Measurements from ENCODE around the gene CNRIP1.

Gene CNRIP1

DNA sequence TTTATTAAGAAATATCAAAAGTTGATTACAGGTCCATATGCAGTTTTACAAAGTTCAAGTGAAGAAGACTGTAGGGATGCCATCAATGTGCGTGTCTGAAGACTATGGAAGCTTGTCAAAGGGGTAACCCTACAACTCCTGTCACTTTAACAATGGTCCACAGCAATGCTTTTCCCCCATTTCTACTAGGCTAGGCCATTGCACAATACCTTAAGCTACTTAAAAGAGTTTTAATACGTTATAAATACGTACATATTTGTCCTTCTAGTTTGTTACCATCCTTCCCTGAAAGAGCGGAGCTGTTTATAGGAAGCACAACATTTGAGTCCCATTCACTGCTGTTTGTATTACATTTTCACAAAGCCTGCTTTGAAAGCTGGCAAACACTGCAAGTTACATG, 26.7 kb downstream of the CNRIP1 start:
- no peak for DNase-seq (ENCODE audit: low read depth in 4 of 4, low spot score in 1 of 4)

DNA sequence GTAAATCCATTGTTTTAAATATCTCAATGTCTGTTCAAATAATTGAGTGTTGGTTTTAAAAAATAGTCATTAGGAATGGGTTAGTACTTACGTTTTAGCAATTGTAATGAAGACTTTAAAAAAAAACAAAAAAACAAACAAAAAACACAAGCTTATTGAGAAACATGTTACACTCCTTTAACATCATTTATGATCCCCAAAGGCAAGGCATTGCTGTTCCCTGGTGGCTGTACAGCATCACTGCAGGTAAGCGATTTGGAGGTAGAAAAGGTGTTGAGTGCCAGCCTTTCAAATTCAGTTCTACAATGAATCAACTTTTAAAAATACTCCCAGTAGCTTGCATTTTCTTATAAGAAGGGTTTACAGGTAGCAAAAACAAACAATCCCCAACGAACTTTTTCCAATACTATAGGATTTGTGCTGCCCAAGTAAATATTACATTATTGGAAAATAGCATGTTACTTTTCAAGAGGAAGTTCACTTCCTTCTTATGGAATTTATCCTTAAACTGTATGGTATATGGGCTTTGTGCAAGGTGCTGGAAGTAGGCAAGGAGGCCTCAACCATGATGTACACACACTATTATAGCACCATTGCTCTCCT, 27.5 kb downstream of the CNRIP1 start:
- no peak for DNase-seq (ENCODE audit: low read depth in 4 of 4, low spot score in 1 of 4)

DNA sequence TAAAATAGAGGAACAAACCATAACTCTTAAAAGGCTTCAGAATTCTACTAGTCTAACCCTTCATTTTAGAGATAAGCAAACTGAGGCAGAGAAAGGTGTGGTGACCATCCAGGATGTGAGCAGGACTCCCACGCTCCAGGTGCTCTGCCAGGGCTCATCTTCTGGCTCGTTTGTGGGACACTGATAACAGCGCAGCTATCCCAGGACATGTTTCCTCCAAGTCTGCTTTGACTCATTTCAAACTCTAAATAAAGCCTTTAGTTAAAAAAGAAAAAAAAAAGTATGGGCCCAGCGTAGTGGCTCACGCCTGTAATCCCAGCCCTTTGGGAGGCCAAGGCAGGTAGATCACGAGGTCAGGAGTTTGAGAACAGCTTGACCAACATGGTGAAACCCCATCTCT, 28.4 kb downstream of the CNRIP1 start:
- DNase-seq (ENCODE audit: low read depth in 4 of 4, low spot score in 1 of 4), result no peak

DNA sequence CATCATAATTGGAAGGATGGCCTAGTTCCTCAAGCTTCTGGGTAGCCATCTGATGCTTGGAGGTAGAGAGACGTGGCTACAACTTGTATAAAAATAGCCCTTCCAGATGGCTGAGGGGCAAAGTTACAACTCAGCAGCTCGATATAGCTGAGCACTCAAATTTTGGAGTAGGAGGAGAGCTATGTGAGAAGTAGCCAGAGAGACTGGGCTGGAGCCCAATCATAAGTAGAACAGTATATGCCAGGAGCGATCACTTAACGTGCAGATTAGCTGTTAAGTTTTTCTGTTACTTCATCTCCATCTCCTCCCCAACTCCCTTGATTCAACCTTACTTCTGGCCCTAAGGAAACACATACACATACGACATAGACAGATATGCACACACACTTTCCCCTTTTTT, 28.8 kb downstream of the CNRIP1 start:
- DNase-seq (ENCODE audit: low read depth in 4 of 4, low spot score in 1 of 4), result no peak

DNA sequence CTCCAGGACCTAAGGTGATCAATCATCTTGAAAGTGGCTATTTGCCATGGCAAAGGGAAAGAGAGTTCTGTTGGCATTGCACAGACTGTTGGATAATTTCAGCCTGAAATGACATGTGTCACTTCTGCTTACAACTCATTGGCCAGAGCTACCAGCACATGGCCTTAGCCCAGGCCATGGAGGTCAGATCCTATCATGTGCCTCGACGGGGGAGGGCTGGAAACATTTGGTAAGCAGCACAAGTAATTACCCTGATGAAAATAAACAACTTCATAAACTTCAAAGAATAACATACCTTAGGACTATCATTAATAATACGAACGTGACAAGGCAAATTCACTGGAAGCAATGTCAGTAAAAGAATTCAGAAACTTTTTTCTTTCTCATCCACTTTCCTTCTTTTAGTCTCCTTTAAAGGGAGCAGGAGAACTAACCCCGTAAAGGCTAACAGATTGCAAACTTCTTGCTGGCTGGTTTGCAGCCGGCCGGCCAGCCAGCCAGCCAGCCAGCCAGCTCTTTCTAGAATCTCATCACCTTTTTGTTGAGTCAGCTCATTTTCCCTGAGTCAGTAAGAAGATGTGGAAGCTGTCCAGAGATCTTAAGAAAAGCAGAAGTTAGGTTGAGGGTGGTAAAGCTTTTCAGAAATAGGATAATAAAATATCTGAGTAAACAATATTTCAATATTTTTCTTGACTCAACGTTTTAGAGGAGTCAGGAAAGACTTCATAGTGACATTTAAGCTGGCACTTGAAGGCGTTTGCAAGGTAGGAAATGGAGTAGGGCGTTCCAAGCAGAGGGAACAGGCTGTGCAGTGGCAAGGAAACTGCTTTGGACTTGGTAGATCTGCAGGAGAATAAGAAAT, 31.9 kb downstream of the CNRIP1 start:
- DNase-seq (ENCODE audit: low read depth in 4 of 4, low spot score in 1 of 4), result no peak

DNA sequence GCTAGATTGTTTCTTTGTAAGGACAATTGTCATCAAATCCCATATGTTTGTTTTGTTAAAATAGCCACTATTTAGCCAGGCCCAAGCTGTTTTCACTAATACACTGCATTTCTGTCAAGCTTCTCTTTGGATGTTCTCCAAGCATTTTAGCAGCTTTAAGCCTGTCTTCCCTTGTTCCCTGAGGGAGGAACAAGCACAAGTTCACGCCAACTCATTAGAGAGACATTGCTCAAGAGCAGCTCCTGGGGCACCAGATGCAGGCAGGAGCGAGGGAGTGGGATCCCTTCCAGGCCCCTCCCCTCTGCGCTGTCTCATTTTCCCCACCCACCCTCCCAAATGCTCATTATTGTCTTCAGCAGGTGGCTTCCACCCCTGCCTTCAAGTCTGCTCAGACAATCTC, 34.9 kb downstream of the CNRIP1 start:
- DNase-seq (ENCODE audit: low read depth in 4 of 4, low spot score in 1 of 4), result no peak

DNA sequence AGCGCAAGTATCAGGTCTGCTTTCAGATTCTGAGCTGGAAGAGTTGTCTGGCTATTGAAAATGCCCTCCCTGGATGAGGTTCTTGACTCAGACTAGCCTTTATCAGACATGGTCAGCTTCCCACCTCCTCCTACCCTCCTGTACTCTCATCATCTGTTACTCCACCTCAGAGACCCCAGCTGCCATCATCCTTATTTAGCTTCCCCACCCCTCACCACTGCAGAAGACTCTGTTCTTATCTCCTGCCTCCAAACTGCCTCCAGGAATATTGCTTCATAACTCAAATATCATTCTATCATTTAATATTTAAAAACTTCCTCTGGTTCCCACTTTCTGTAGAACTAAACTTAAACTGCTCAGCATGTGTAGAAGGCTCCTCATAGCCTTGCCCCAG, 36.3 kb downstream of the CNRIP1 start:
- DNase-seq (ENCODE audit: low read depth in 4 of 4, low spot score in 1 of 4), result no peak

DNA sequence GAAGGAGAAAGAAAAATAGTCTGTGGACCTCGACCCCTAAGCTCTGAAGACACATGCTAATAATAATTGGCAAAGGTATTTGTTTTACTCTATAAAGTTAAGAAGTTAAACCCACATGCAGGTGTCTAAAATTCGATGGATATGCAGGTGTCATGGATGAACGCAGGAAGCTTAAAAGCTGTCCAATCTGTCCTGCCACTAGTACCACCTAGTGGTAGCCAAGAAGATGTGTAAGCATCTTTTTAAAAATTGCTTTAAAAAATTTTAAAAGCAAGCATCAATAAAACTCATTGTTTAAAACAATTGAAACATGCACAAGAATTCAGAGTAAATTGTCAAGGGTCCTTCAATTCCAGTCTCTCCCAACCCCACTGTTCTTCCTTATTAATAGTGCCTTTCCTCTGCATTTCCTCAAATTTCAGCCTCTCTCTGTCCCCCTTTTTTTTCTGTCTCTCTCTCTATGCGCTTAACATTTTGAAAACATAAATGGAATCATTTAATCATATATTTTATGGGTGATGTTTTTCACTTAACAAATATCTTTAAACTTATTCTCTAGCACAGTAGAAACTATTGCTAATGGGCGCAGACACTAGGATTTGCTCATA, 36.8 kb downstream of the CNRIP1 start:
- DNase-seq (ENCODE audit: low read depth in 4 of 4, low spot score in 1 of 4), result no peak

DNA sequence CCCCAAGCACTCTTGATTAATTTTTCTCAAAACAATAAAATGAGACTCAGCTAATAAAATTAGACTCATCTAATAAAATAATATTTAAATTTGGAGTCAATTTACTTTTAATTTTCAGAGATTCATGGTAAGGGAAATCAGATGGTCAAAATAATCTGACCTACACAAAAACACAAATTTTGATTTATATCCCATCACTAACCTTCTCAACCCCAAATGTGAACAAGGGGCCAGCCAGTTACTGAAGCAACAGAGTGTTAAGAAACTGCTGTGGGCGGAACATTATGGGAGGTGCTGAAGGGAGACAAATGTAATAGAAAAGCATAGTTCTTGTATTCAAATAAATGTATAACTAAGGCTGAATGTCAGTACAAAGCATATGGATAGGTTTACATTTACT, 39.0 kb downstream of the CNRIP1 start:
- no peak for DNase-seq (ENCODE audit: low read depth in 4 of 4, low spot score in 1 of 4)

DNA sequence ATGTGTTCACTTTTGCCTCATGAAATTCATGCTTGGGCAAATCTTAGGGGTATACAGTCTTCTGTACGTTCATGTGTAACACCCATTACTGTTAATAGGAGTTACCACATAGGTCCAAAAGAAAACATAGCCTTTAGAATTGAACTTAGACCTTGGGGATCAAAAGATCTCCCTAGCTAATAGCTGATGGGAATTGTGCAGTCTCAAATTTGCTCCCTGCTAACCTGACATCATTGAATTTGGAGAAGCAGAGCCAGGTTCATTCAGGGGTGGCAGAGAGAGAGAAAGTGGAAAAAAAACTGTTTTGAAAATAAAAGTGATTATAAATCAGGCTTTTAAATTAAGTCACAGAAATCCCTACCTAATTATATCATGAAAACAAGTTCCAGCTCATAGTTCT, 39.4 kb downstream of the CNRIP1 start:
- no peak for DNase-seq (ENCODE audit: low read depth in 4 of 4, low spot score in 1 of 4)

DNA sequence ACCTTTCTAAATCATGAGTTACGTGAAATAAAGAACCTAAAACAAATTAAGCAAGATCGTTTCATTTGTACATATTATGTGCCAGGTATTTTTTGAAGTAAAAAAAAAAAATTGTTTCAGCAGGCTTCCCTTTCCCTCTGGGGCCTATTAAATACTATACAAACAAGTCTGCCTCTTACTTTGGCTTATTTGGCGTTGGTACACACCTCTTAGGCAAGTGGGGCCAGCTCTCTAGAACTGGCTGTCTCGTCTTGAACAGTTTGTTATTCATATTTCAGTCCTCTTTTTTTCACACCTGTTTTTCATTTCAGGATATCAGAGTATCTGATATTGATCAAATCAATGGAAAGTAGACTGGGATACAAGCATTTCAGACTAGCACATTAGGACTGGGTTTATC, 40.1 kb downstream of the CNRIP1 start:
- DNase-seq (ENCODE audit: low read depth in 4 of 4, low spot score in 1 of 4), result no peak

DNA sequence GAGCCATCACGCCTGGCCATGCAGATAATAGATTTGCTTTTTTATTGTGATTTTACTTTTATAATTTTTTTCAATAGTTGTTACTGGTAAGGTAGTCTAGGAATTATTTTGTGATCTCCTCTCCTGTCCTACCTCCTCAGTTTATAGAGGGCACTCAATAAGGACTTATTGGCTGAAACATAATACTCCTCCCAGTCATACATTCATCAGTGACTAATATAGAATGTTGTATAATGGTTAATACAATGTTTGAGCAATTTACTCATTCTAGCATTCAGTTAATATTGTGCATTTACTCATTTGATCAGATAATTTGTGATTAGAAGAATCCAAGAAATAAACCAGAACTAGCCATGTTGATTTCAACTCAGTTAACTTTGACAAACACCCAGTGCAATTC, 41.6 kb downstream of the CNRIP1 start:
- no peak for DNase-seq (ENCODE audit: low read depth in 4 of 4, low spot score in 1 of 4)

DNA sequence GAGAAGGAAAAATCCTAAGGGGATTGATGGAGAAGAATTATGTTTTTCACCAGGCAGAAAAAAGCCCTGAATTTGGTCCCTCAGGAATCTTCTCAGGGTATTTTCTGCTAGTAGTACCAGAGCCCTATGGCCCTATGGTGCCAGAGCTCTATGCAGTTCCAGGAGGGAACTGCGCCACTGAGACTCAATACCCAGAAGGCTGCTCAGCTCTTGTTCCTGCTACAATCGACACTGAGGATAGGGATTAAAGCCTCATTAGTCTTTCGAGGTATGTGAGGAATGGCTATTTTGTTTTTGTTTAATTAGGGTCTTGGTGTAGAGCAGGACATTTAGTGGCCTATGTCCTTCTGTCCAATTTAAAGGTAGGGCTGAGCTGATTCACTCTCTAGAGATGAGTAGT, 45.7 kb downstream of the CNRIP1 start:
- no peak for DNase-seq (ENCODE audit: low read depth in 4 of 4, low spot score in 1 of 4)

DNA sequence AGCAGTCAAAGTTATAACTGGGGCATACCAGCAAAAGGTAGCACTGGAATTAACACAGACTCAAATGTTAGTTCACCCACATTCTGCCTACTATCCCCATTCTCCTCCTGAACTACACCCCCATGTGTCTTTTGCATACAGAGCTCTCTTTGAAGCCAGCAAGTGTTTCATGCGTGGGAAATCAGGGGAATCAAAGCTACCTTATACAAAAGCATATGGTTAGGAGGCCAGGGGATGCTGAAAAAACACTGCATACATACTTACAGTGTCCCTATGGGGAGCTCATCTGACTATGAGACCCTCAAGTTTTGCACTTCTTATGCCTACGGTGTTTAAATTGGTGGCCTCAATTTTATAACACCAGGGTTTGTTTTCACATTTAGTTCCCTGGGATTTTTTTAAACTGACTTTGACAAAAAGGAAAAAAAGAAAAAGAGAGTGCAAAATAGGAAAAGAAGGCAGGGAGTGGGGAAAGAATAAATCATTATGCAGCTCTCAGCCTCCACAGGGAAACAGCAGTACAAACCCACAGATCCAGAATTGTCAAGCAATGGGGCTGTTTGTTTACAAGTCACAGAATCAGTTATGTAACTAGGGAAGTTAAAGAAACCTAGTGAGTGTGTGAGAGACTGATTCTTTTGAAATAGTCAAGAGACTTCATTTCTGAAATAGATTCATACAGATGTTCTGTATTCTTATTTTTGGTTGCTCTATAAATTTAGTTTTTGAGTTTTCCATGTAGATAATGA, 47.3 kb downstream of the CNRIP1 start:
- DNase-seq (ENCODE audit: low read depth in 4 of 4, low spot score in 1 of 4), result no peak

DNA sequence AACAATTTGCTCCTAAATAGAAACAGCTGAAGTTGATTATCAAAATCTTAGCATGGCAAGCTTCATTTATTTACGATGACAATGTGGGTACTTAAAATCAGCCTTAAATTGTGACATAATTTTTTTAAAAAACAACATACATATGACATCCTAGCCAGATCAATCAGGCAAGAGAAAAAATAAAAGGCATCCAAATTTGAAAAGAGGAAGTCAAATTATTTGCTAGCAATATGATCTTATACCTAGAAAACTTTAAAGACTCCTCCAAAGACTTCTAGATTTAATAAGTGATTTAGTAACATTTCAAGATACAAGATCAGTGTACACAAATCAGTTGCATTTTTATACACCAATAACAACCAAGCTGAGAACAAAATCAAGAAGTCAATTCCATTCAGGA, 53.1 kb downstream of the CNRIP1 start:
- DNase-seq (ENCODE audit: low read depth in 4 of 4, low spot score in 1 of 4), result no peak

DNA sequence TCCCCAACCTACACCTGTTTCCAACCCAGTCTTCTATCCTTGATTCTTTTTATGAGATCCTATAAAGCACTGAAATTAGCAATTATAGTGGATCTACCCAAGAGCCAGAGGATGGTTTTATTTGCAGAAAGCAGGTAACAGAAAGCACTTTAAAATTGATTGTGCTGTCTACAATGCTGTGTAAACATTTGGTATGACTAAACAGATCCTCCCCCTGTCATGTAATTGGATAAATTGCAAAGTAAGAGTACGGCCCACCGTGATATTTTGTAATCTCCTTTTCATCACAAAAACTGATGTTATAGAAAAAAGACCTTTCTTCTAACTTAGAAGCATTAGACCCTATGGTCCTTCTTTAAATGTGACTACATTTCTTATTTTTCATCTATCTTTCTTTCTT, 56.1 kb downstream of the CNRIP1 start:
- no peak for DNase-seq (ENCODE audit: low read depth in 4 of 4, low spot score in 1 of 4)

DNA sequence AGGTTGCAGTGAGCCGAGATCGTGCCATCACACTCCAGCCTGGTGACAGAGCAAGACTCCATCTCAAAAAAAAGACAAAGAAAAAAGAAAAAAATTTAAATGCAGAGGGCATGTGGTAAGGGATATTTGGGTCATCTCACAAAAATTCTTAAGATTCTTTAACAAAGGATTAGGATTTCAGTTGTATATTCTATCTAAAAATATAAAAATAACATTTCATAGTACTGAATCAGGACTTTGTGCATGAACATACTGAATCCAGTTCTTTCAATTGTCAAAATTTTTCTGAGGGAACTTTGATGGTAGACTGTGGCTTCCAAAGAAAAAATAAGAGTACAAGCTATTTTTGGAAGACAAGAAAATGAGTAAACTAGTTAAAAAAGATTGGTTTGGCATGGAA, 60.9 kb downstream of the CNRIP1 start:
- DNase-seq (ENCODE audit: low read depth in 4 of 4, low spot score in 1 of 4), result no peak

DNA sequence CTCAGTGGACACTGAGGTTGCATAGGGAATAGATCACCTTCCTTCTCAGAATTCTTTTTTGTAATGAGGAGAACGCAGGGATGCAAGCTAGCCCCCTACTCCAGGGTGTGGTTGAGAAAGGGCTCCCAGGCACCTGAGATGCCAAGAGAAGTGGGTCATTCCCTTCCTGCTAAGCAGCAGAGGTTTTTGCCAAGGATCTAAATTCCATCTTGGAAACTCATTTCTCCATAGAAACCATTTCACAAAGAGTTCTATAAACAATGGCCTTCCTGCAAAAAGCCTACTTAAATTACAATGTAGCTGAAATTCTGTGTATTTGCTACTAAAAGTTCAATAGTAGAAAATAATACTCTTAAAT, 63.7 kb downstream of the CNRIP1 start:
- DNase-seq (ENCODE audit: low read depth in 4 of 4, low spot score in 1 of 4), result no peak

DNA sequence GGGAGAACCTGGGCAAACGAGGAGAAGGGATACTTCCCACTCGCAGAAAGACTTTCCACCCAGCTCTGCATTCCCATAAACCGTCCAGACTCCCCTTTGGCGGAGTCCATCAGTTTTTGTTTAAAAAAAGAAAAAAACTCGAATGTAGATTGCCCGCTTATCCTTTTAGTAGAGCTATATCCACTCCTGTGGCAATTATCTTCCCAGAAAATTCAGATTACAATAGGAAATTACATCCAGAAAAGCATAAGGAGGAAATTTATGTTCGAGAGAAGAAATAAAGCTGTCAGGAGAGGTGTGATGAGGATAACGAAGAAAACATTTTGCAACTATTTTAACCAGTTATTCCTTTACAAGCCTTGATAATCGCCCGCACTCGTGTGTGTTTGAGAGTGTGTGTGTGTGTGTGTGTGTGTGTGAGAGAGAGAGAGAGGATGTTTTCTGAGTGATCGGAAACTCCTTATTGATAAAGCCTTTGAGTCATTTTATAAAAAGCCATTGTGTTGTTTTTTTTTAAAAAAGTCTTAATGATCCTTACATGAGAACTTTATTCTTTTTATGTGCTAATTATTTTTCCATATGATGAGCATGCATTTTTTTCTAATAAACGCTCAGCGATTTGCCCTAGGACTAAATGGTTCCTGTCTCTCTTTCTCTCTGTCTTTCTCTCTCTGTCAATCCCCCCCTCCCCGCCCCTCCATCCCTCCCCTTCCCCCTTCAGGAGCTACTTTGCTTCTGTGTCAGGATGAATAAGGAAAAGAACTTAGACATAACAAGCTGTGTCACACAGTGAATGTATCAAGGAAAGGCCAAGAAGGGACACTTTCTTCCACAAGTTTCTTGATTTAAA, 66.3 kb downstream of the CNRIP1 start:
- no peak for DNase-seq (ENCODE audit: low read depth in 4 of 4, low spot score in 1 of 4)

DNA sequence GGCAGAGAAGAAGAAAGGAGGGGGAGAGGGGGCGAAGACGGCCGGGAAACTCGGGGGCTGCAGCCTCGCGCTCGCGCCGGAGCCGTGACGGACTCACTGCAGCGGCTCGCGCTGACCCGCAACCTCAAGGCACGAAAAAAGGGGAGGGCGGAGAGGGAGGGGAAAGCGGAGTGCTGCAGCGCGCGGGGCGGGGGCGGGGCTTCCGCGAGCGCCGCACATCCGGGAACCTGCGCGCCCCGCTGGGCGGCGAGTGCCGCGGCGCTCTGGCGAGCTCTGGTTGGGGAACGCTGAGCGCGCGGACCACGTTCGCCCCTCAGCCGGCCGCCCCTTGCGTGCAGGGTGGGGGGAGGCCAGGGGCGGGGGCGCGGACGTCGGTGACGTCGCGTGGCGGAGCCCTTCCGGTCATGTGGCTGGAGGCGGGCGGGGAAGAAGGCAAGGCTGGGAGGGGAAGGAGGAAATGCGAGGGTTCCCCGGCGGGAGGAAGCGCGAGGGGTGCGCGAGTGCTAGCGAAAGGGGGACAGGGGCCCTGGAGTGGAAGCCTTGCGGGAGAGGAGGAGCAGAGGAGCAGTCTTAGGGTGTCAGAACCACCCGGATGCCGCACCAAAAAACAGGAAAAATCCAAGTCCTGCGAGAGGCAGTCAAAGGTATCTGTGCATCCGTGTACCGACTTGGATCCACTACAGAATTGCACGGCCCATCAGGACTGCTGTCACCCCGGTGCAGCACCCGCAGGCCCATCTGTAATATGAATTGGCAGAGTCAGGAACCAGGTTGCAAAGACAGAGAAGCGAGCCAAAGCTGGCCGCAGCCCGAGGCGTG, 67.1 kb downstream of the CNRIP1 start, which contains the start of gene PPP3R1:
Gene PPP3R1 (minus strand): TSS at position 133 of the 819 bp plus-strand sequence. CDS start 405 bp downstream, outside the sequence.
- peak; percentile 73 to 91 (median 90) for DNase-seq (ENCODE audit: low read depth in 4 of 4, low spot score in 1 of 4)
